GM06990 (cell line): ENCODE results near the gene ITLN1.

Experiments used
- DNase-seq: peaks from one replicate; pipeline ENCODE4 v3.0.0-alpha.2; 2011; ENCODE audit not compliant: insufficient read length; ENCODE audit errors: extremely low read depth
- H3K27me3 ChIP-seq: replicated peaks from 2 replicates; pipeline ENCODE4 v1.6.0; 2011; ENCODE audit warnings: low read length; ENCODE audit not compliant: control insufficient read depth, insufficient read depth
- H3K36me3 ChIP-seq: 2 replicates; pipeline ENCODE4 v1.5.1; 2011; ENCODE audit warnings: low read length; ENCODE audit not compliant: control insufficient read depth, insufficient read depth
- H3K4me3 ChIP-seq: replicated peaks from 2 replicates; pipeline ENCODE4 v1.5.1; 2011; ENCODE audit warnings: low read depth, mild to moderate bottlenecking, control low read depth, low read length
- CTCF ChIP-seq: IDR thresholded peaks from 2 replicates; pipeline ENCODE4 v1.5.1; 2011; ENCODE audit warnings: low read length, control low read depth, mild to moderate bottlenecking, inconsistent platforms; ENCODE audit not compliant: insufficient read depth, poor library complexity, severe bottlenecking

ITLN1 gene

GRCh38 chr1:160829766-160830165 lies 55.2 kb downstream of the ITLN1 start:
- no peak for TF ChIP-seq CTCF

GRCh38 chr1:160827418-160827817 lies 57.6 kb downstream of the ITLN1 start:
- no peak overlapping the region for H3K4me3 ChIP-seq
- H3K27me3 ChIP-seq = no peaks in the 10 kb centered on the region
- TF ChIP-seq CTCF = no peak
- DNase-seq = no peak
- no peaks in the 10 kb centered on the region; the same call in 1 of the 2 replicates for H3K36me3 ChIP-seq

More at GRCh38 chr1:160829766-160830165, 55.2 kb downstream of the ITLN1 start:
- H3K27me3 ChIP-seq = no peaks in the 10 kb centered on the region
- H3K36me3 ChIP-seq = no peaks in the 10 kb centered on the region; the same call in 1 of the 2 replicates
- H3K4me3 ChIP-seq = no peak overlapping the region
- DNase-seq = no peak

GRCh38 chr1:160826546-160826945 lies 58.4 kb downstream of the ITLN1 start:
- H3K36me3 ChIP-seq = no peaks in the 10 kb centered on the region; the same call in 1 of the 2 replicates
- H3K27me3 ChIP-seq = no peaks in the 10 kb centered on the region
- DNase-seq = no peak
- H3K4me3 ChIP-seq = no peak overlapping the region
- no peak for TF ChIP-seq CTCF
